HG03342 (cell line): Measurements from ENCODE around the gene TMEM165.
"Not testable (repeated sequence)": the region's sequence is repeated elsewhere in the genome, so short reads cannot be mapped to it uniquely, and the experiment has no call there.

Experiments
- ATAC-seq: cut with Tn5 transposase; IDR thresholded peaks from one replicate; pipeline ENCODE4 v1.9.1; 2021; ENCODE audit warnings: mild to moderate bottlenecking, moderate library complexity; ENCODE audit not compliant: unreplicated experiment

Gene TMEM165, protein sequence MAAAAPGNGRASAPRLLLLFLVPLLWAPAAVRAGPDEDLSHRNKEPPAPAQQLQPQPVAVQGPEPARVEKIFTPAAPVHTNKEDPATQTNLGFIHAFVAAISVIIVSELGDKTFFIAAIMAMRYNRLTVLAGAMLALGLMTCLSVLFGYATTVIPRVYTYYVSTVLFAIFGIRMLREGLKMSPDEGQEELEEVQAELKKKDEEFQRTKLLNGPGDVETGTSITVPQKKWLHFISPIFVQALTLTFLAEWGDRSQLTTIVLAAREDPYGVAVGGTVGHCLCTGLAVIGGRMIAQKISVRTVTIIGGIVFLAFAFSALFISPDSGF

DNA sequence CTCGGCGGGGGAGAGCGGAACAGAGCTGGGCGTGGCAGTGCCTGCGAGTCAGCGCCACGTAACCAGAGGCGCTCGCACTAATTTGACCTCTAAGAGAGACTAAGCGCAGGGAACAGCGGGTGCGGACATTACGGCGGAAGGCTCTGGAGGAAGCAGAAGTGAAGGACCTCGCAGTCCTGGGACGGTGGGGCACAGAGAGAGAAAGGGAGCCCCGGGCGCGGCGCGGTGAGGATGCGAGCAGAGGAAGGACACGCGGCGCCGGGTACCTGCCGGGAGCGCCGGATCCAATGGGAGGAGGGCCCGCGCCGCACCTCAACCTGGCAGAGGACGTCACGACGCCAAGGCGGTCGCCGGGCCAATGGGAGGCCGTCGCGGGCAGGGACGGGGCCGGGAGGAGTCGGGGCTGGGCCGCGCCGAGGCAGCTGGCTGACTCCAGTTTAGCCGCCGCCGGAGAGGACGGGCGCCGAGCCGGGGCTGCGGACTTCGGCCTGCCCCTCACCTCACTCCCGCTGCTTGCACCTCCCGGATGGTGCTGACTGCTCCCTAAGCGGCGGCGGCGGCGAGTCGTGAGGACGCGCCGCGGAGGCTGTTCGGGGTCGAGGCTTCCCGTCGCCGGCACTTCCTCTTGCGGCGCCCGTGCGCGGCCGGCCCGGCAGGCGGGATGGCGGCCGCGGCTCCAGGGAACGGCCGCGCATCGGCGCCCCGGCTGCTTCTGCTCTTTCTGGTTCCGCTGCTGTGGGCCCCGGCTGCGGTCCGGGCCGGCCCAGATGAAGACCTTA is at the start of gene TMEM165:
Gene TMEM165 (plus strand): TSS at position 429 of the 779 bp plus-strand sequence. CDS start 233 bp downstream, at position 662.
- ATAC-seq, result peak; percentile 94

DNA sequence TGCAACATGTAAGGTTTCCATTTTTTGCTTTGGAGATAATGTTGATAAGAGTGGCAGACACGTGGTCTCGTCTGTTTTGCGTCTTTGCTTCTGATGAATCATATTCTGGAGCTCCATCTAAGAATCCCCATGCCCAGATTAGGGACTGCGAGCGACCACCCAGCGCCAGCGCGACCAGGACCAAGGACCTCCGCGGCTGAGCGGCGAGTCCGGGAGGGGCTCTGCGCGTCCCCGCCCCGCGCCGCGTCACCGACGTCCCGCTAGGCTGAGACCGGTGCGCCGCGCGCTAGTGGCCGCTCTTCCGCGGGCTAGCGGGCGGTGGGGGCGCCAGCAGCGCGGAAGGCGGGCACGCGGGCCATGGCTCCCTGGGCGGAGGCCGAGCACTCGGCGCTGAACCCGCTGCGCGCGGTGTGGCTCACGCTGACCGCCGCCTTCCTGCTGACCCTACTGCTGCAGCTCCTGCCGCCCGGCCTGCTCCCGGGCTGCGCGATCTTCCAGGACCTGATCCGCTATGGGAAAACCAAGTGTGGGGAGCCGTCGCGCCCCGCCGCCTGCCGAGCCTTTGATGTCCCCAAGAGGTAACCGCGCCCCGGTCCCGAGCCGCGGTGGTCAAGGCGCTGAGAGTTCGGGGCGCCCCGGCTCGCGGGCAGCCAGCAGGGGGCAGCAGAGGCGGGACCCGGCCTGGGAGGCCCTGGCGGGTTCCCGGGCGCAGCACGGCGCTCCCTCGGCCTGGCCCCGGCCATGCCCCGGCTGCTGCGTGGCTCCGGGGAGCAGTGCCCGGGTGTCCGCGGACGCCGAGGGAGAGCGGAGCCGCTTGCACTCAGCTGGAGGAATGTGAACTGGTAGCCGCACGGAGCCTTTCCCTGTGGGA is 49.5 kb upstream of the TMEM165 start, which contains the start of gene SRD5A3:
Gene SRD5A3 (plus strand): TSS at position 263 of the 871 bp plus-strand sequence. CDS start 95 bp downstream, at position 358.
- peak; percentile 95 for ATAC-seq

DNA sequence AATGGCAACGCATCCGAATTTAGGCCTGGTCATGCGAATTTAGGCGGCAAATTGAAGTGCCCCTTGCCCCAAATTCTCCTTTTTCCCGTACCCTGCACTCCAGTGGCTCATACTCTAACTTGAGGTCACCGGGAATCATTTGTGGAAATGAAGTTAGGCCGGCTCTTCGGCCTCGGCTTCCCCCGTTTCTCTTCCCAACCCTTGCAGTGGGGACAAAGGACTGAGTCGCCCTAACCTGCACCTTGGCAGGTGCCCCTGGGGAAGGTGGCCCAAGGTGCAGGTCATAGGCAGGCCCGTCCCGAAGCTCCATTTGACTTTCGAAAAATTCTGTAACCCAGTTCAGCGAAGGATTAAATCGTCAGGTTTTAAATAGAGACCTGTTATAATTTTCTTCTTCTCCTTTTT is 48.9 kb upstream of the TMEM165 start:
- ATAC-seq, result no peak

DNA sequence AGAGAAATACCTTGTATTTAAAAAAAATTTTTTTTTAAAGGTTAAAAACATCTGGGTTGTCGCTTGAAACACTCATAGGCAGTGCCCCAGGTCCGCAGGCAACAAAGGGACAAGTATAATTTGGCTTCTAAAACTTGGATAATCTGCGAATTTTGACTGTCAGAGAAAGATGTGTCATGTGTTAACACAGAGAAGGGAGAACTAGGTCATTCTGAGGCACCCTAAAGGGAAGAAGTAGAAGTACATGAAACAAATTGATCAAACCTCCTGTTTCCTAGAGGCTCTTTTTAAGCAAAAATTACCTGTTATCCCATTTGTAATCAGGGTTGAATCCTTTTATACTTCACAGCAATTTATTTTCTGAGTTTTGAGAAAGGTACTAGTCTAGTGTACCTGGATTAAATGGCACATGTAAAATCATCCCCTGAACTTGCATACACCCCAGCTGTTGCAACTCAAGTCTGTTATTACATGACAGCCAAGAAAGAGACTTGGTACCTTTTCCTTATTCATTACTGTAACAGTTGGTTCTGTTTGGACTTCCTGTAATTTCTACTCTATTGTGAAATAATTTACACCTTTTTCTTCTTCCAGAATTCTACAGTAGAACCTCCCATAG is 48.0 kb upstream of the TMEM165 start:
- no peak for ATAC-seq

DNA sequence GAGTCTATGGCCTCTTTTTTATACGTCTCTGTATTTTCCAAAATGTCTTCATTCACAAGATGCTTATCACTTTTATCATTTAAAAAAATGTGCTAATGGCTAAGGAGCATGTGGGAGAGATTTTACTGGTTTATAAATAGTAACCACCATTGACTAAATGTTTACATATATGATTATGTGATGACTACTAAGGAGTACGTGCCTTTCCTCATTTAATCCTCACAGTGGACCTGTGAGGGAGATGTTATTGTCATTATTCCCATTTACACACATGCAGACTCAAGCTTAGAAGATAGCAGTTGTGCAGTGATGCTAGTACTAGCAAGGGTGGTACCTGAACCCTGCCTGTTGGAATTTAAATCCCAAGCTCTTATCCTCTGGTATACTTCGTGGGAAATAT is 47.3 kb upstream of the TMEM165 start:
- ATAC-seq, result no peak

DNA sequence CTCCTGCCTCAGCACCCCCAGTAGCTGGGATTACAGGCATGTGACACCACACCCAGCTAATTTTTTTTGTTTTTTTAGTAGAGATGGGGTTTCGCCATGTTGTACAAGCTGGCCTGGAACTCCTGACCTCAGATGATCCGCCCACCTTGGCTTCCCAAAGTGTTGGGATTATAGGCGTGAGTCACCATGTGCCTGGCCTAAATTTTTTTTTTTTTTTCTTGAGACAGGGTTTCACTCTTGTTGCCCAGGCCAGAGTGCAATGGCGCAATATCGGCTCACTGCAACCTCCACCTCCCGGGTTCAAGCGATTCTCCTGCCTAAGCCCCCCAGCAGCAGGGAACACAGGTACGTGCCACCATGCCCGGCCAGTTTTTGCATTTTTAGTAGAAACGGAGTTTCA is 44.9 kb upstream of the TMEM165 start:
- not testable (repeated sequence) for ATAC-seq

DNA sequence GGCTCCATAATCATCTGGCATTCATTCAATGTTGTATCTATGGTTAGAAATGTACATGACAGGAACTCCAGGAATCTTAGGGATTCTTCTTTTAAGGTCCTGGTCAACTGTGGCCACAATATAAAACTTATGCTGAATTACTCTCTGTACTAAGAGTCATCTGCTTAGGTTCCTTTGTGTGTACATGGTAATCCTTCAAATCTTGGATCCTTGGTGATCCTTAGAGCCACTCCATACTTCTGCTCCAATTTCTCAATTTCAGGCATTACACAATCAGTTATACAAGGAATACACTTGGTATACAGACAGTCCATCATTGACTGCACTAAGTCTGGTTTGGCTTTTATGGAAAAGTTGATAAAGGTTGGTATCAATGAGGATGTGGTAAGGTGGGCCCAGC is 43.9 kb upstream of the TMEM165 start:
- ATAC-seq, result no peak

DNA sequence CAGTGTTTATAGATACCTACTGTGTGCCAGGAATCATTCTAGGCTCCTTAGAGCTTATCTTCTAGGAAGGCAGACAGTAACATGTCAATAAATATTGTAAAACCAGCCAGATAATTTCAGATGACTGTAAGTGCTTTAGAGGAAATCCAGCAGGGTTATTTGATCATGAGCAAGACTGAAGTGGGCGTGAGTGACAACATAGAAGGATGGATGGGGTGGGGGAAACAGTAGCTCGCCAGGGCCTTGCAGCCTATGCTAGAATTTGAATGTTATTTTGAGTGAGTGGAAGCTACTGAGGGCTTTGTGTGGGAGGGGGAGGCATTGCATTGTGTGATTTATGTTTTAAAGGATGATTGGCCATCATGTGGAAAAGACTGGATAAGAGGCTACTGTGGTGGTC is 43.0 kb upstream of the TMEM165 start:
- no peak for ATAC-seq

DNA sequence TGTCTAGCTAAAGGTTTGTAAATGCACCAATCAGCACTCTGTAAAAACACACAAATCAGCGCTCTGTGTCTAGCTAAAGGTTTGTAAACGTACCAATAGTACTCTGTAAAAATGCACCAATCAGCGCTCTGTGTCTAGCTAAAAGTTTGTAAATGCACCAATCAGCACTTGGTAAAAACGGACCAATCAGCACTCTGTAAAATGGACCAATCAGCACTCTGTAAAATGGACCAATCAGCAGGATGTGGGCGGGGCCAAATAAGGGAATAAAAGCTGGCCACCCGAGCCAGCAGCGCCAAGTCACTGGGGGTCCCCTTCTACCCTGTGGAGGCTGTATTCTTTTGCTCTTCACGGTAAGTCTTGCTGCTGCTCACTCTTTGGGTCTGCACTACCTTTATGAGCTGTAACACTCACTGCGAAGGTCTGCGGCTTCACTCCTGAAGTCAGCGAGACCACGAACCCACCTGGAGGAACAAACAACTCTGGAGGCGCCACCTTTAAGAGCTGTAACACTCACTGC is 42.5 kb upstream of the TMEM165 start:
- ATAC-seq, result not testable (repeated sequence)

DNA sequence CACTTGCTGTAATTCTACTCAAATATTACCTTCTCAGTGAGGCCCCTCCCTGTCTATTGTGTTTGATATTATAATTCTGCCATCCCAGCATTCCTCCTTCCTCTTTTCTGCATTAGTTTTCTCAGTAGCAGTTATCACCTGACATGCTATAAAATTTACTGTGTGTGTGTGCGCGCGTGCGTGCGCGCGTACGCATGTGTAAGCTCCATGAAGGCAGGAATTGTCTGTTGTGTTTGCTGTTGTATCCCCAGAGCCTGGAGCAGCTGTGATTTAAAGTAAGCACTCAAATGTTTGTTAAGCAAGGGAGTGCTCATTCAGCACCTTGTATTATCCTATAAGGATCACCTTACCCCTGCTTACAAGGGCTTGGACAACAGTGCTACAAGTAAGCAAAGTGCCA is 41.1 kb upstream of the TMEM165 start:
- ATAC-seq, result no peak

DNA sequence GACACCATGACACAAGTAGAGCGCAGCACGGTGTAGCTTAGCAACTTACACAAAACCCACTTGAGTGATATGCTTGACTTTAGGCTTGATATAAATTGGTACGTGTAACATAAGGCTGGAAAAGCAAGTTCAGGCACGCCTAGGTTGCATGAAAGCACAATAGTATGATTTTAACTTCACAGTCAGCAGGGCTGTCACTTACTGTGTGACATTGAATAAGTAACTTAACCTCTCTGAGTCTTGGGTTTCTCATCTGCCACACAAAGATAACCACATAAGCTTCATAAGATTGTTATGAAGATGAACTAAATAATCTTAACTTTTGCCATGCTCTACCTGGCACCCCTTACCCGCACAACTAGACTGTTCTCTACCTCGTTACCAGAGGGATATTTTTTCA is 40.2 kb upstream of the TMEM165 start:
- ATAC-seq, result no peak

DNA sequence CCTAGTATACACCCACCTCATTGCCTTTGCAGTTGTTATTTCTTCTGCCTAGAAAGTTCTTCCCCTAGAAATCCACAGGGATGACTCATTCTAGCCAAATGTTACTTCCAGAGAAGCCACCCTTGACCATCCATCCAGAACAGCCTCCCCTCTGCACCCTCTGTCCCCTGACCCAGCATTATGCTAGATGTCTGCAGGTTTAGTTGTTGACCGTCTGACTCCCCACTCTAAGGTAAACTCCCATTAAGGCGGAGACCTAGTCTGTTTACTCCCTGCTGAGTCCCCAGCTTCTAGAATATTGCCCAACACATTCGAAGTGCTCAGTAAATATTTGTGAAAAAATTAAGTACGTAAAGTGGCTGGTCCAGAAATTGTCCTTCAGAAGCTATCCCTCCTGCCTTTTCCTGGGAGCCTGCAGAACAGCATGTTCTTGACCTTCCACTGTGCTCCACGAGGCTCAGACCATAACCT is 38.7 kb upstream of the TMEM165 start:
- ATAC-seq, result no peak

DNA sequence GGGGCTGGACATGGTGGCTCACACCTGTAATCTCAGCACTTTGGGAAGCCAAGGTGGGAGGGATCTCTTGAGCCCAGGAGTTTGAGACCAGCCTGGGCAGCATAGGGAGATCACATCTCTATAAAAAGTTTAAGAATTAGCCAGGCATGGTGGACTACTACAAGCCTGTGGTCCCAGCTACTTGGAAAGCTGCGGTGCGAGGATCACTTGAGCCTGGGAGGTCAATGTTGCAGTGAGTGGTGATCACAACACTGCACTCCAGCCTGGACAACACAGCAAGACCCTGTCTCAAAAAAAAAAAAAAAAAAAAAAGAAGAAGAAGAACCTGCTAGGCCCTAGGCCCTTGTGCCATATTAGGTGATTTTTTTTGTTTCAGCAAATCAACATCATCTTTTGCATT is 37.5 kb upstream of the TMEM165 start:
- ATAC-seq, result no peak

DNA sequence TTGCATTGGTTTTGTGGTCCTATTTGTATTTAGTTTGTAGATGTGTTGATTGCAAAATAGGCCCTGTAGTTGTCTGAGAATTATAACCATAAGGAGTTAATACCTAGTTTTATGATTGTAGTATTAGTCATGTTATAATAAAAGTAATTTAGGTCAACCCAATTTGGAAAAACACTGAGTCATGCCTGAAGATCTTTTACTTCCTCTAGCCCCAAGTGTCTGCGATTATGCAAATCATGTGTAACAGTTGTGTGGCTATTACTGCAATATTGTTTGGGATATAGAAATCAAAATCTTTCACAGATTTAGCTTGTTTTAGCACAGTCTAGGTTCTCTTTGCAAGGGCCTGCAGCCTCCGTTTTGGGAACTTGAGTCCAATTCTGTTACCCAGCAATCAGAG is 37.1 kb upstream of the TMEM165 start:
- no peak for ATAC-seq

DNA sequence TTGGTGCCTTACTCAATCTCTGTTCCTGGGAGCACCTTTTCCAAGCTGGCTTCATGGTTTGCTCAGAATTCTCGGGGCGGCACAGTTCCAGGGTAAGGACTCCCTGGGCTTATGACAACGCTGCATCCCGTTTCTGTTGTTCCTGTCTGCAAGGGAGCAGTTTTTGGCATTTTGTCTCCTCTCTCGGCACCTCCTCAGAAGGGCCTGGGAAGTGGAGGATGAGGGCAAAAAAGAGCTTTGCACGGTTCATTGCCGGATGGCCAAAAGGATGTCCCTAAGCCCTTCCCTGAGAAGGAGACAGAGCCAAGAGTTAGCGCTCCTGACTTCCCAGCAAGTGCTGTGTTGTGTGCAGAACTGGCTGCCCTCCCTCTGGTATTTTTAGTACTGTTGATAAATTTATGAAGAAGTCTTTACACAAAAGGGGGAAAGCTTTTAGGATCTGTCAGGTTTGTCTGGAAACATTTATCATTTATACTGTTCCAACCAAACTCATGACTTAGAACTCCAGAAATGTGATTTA is 36.3 kb upstream of the TMEM165 start:
- ATAC-seq, result no peak

DNA sequence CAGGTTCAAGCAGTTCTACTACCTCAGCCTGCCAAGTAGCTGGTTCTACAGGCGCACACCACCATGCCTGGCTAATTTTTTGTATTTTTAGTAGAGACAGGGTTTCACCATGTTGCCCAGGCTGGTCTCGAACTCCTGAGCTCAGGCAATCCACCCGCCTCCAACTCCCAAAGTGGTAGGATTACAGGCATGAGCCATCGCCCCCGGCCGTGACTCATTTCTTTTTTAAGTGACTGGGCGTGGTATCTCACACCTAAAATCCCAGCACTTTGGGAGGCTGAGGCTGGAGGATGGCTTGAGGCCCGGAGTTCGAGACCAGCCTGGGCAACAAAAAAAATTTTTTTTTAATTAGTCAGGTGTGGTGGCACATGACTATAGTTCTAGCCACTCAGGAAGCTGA is 32.8 kb upstream of the TMEM165 start:
- ATAC-seq, result not testable (repeated sequence)

DNA sequence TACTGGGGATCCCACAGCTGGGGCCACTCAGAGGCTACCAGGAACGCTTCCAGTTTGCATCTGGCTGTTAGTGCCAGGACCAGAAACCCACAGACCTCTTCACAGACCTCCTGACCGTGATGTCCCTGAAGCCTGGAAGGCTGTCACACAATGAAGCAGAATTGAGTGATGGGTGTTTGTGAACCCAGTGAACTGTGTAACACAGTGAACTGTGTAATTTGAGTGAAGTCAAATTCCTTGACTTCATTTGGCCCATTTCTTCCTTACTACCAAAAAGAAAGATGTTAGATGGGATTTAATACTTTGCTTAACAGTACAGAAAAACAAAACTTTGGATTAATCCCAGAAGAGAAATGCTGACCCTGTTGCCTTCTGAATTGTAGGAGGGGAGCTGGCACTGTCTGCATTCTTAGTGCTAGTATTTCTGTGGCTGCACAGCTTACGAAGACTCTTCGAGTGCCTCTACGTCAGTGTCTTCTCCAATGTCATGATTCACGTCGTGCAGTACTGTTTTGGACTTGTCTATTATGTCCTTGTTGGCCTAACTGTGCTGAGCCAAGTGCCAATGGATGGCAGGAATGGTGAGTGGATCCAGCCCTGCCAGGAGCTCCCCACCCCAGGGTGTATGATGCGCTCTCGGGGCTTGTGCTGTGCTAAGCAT is 31.9 kb upstream of the TMEM165 start:
- no peak for ATAC-seq

DNA sequence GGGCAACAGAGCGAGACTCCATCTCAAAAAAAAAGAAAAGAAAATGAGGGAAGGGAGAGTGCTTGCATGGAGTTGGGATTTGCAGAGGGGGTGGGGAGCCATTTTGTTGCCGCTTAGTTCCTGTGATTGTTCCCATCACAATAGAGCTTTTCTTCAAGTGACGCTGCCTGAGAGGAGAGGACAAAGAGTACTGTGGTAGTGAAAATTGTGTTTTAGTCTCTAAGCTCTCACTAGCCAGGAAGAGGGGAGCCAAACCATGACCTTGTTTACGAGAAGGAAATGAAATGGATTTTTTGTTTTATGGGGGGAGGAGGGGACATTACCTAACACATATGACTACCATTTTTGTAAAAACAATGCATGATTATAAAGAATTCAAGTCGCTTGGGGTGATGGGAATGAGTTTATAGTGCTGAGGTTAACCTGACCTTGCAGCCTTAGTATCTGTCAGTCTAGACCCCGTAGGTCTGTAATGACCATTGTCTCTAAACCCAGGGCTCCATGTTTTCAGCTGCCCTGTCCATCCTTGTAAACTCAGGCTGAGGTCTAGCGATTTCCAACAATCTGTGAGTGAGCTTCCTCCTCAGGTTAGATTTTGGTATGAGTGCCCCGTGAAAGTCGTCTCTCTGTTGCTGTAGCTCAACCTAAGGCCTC is 30.9 kb upstream of the TMEM165 start:
- ATAC-seq, result no peak

DNA sequence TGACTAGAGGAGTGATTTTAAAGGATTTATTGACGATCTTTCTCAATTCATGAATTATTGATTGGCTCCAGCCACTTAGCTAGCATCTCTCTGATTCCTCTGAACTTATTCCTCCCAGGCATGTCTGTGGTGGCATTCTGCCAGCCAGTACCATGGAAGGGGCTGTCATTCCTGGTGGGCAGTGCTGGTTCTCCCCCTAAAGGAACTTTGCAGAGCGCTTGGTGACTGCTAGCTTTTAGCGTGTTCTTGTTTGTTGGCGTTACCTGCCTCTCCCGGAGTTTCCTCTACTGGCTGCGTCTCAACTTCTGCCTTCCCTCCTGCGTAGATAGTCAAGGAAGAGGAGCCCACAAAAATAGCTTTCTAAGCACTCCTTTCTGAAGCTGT is 30.4 kb upstream of the TMEM165 start:
- no peak for ATAC-seq
